Measurements from ENCODE around the gene MAST2. TPM values are rescaled to one million over a fixed set of nuclear protein-coding genes. Genes with fewer than 3 reads are reported as not detected.

MAST2 gene
- 12.3 and 24.9 TPM in 2 replicates for total RNA-seq

DNA sequence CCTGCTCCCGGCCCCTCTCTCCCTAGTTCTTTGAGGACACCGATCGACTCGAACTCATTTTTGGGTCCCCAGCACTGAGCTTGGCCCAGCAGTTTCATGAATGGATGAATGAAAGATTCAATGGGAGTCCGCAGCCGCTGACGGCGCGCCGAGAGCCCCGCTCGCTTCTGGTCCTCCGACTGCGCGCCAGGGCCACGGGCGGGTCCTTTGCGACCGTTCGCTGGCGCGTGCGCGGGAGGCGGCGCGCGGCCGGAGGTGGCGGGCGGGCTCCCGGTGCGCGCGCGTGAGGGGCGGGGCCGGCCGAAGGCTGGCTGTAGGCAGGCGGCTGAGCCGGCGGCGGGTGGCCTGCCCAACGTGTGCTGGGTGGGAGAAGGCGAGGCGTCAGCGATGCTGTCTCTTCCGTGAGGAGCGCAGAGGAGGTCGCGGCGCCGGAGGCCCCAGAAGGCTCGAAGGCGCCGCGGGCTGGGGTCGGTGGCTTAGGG, at the start of gene MAST2:
Gene MAST2 (plus strand): TSS at position 314 of the 482 bp plus-strand sequence. CDS start 284 bp downstream, outside the sequence.

Other genes with a start within 250 kb of the MAST2 start
- gene NASP, start 219.6 kb upstream of the MAST2 start, total RNA-seq: 73.9 and 83.4 TPM in 2 replicates
- gene CCDC17, start 179.6 kb upstream of the MAST2 start, total RNA-seq: 0.97 and 1.4 TPM in 2 replicates
- 71.1 and 105 TPM in 2 replicates for gene GPBP1L1, start 117.1 kb upstream of the MAST2 start, total RNA-seq
- 7.0 and 12.3 TPM in 2 replicates for gene TMEM69, start 115.4 kb upstream of the MAST2 start, total RNA-seq
- gene IPP, start 53.0 kb upstream of the MAST2 start, total RNA-seq: 4.0 and 7.9 TPM in 2 replicates